ENCODE measurements around the gene CHN2. TPM values are rescaled to one million over a fixed set of nuclear protein-coding genes. Genes with fewer than 3 reads are reported as not detected.

Gene CHN2
- total RNA-seq, 1 donor: 0.81 TPM

- no peak for TF ChIP-seq CTCF (IDR thresholded peaks at IDR 0.05; ENCODE audit: insufficient read depth, low read length)
These were observed 269.1 kb downstream of the CHN2 start for GRCh38 chr7:29463504-29464158.

GRCh38 chr7:29464753-29465152 lies 270.2 kb downstream of the CHN2 start:
- H3K4me3 ChIP-seq (ENCODE audit: low read depth, low read length): no peak overlapping the region
- TF ChIP-seq CTCF (IDR thresholded peaks at IDR 0.05; ENCODE audit: insufficient read depth, low read length): no peak
- DNase-seq (ENCODE audit: low read depth): no peak

More at GRCh38 chr7:29463504-29464158, 269.1 kb downstream of the CHN2 start:
- no peak overlapping the region for H3K4me3 ChIP-seq (ENCODE audit: low read depth, low read length)
- DNase-seq (ENCODE audit: low read depth): no peak

- no peak for TF ChIP-seq CTCF (IDR thresholded peaks at IDR 0.05; ENCODE audit: insufficient read depth, low read length)
- no peak overlapping the region for H3K4me3 ChIP-seq (ENCODE audit: low read depth, low read length)
- no peak for DNase-seq (ENCODE audit: low read depth)
These were observed 272.8 kb downstream of the CHN2 start for GRCh38 chr7:29467193-29467926.

GRCh38 chr7:29468196-29468595 lies 273.6 kb downstream of the CHN2 start:
- no peak overlapping the region for H3K4me3 ChIP-seq (ENCODE audit: low read depth, low read length)
- no peak for TF ChIP-seq CTCF (IDR thresholded peaks at IDR 0.05; ENCODE audit: insufficient read depth, low read length)
- DNase-seq (ENCODE audit: low read depth): no peak

GRCh38 chr7:29469281-29469680 lies 274.7 kb downstream of the CHN2 start:
- TF ChIP-seq CTCF (IDR thresholded peaks at IDR 0.05; ENCODE audit: insufficient read depth, low read length): no peak
- H3K4me3 ChIP-seq (ENCODE audit: low read depth, low read length): no peak overlapping the region
- no peak for DNase-seq (ENCODE audit: low read depth)

GRCh38 chr7:29469976-29470557 lies 275.5 kb downstream of the CHN2 start:
- no peak overlapping the region for H3K4me3 ChIP-seq (ENCODE audit: low read depth, low read length)
- no peak for DNase-seq (ENCODE audit: low read depth)
- no peak for TF ChIP-seq CTCF (IDR thresholded peaks at IDR 0.05; ENCODE audit: insufficient read depth, low read length)
